ENCODE results near the gene GP5. TPM values are rescaled to one million over a fixed set of nuclear protein-coding genes. Genes with fewer than 3 reads are reported as not detected.

The GP5 gene
- total RNA-seq, 4 donors from 2014 or later, result 0.17 to 0.34 TPM; not detected in 2

- intact Hi-C loops (cut with DNase I), result no loop called here
- Histone ChIP-seq H3K4me3 (no peak overlapping the region), H3K36me3 (peaks cover 27 to 96% (median 54%) of the 10 kb centered on the region in 4 donors), H3K27ac (replicated peaks in 1 of 4) (no peak overlapping the region), H3K9me3 (no peaks in the 10 kb centered on the region), H3K4me1 (peaks cover 0 to 4% (median 2%) of the 10 kb centered on the region in 4 donors), H3K27me3 (no peaks in the 10 kb centered on the region)
- no peak for DNase-seq (ENCODE audit: extremely low spot score)
- TF ChIP-seq CTCF (IDR thresholded peaks at IDR 0.05) (no peak), EP300 (IDR thresholded peaks at IDR 0.05) (no peak), POLR2A (IDR thresholded peaks at IDR 0.05; ENCODE audit: low read depth) (no peak), POLR2AphosphoS5 (IDR thresholded peaks at IDR 0.05) (no peak)
- WGBS, result 87% methylated on average over 2 of the region's 2 CpGs
Measured at GRCh38 chr3:194443901-194444300, 44.8 kb upstream of the GP5 start.

- no peak for DNase-seq (ENCODE audit: extremely low spot score)
- H3K36me3 ChIP-seq, result peaks cover 16 to 95% (median 55%) of the 10 kb centered on the region in 4 donors
- WGBS, result 65% methylated on average over 2 of the region's 2 CpGs
- H3K4me3 ChIP-seq, result no peak overlapping the region
- peaks cover 0 to 4% (median 2%) of the 10 kb centered on the region in 4 donors for H3K4me1 ChIP-seq
- no peaks in the 10 kb centered on the region for H3K9me3 ChIP-seq
- H3K27ac ChIP-seq (replicated peaks in 1 of 4), result no peak overlapping the region
- intact Hi-C loops (cut with DNase I), result no loop called here
- H3K27me3 ChIP-seq, result no peaks in the 10 kb centered on the region
- TF ChIP-seq CTCF (IDR thresholded peaks at IDR 0.05) (no peak), POLR2A (IDR thresholded peaks at IDR 0.05; ENCODE audit: low read depth) (no peak), EP300 (IDR thresholded peaks at IDR 0.05) (no peak), POLR2AphosphoS5 (IDR thresholded peaks at IDR 0.05) (no peak)
Measured at GRCh38 chr3:194440756-194441155, 41.7 kb upstream of the GP5 start.

GRCh38 chr3:194439881-194440550, 41.0 kb upstream of the GP5 start:
- 70% methylated on average over 6 of the region's 6 CpGs for WGBS
- peaks cover 0 to 4% (median 2%) of the 10 kb centered on the region in 4 donors for H3K4me1 ChIP-seq
- intact Hi-C loops (cut with DNase I), result no loop called here
- no peak for DNase-seq (ENCODE audit: extremely low spot score)
- no peaks in the 10 kb centered on the region for H3K27me3 ChIP-seq
- no peak overlapping the region for H3K4me3 ChIP-seq
- TF ChIP-seq EP300 (IDR thresholded peaks at IDR 0.05) (no peak), POLR2AphosphoS5 (IDR thresholded peaks at IDR 0.05) (no peak), POLR2A (IDR thresholded peaks at IDR 0.05; ENCODE audit: low read depth) (no peak), CTCF (IDR thresholded peaks at IDR 0.05) (no peak)
- no peak overlapping the region for H3K27ac ChIP-seq (replicated peaks in 1 of 4)
- no peaks in the 10 kb centered on the region for H3K9me3 ChIP-seq
- peaks cover 20 to 96% (median 59%) of the 10 kb centered on the region in 4 donors for H3K36me3 ChIP-seq

GRCh38 chr3:194434503-194434902, 35.4 kb upstream of the GP5 start:
- no peak overlapping the region for H3K27ac ChIP-seq (replicated peaks in 1 of 4)
- H3K36me3 ChIP-seq, result peaks cover 42 to 98% (median 80%) of the 10 kb centered on the region in 4 donors
- DNase-seq (ENCODE audit: extremely low spot score), result no peak
- no peak for TF ChIP-seq EP300 (IDR thresholded peaks at IDR 0.05)
- no peak for TF ChIP-seq CTCF (IDR thresholded peaks at IDR 0.05)
- no peak for TF ChIP-seq POLR2A (IDR thresholded peaks at IDR 0.05; ENCODE audit: low read depth)
- TF ChIP-seq POLR2AphosphoS5 (IDR thresholded peaks at IDR 0.05), result no peak
- WGBS, result 87% methylated on average over 3 of the region's 3 CpGs
- H3K9me3 ChIP-seq, result no peaks in the 10 kb centered on the region
- no peaks in the 10 kb centered on the region for H3K27me3 ChIP-seq
- H3K4me1 ChIP-seq, result no peaks in the 10 kb centered on the region
- no peak overlapping the region for H3K4me3 ChIP-seq
- intact Hi-C loops (cut with DNase I), result no loop called here
